Measurements from ENCODE around the gene KLHL12. TPM values are rescaled to one million over a fixed set of nuclear protein-coding genes. Genes with fewer than 3 reads are reported as not detected.
A peak's percentile ranks its signal among the peaks of the same experiment; 100 is the strongest.

Gene KLHL12
- 11.6 TPM for polyA plus RNA-seq (2013, experiment 1 of 2)
- 10.8 TPM for polyA plus RNA-seq (2013, experiment 2 of 2)

DNA sequence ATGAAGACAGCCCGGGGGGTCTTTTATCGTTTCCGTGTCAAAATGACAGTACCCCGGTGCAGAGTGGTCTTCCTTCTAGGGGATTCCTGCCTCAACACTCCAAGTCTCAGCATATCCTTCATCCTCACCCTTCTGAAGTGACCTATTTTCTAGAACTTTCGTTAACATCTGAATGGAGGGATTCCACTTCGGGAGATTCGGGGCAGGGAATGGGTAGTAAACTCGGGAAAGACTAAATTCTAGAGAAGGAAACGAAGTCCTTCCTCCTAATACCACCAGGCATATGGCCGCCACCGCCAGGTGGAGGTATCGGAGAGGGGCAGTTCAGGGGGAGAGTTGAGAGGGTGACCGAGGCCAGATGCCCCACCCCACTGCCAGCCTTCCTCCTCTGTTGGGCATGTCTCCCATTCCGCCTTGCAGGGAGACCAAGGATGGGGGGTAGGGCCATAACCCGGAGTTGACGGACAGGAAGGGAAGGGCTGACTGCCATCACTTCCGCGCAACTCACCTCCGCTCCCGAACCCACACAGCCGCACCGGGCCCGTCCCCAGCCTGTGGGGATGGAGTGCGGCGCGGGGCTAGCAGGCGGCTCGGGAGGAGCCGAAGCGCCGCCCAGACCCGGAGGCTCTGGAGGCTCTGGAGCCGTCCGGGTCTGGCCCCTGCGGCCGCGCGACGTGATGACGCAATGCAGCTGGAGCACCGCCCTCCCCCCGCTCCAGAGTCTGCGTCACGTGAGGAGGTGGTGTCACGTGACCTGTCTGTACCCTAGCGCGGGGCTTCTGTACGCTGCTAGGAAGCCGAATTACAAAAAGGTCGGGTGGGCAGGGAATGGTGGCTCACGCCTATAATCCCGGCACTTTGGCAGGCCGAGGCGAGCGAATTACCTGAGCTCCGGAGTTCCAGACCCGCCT, at the start of gene KLHL12:
Gene KLHL12, minus strand, starts transcription at position 654 of the 911 bp plus-strand sequence. CDS start 2,072 bp downstream, outside the sequence.
- H3K4me1 ChIP-seq (ENCODE audit: control insufficient read depth, insufficient read depth, low read depth, low read length) = no peaks in the 10 kb centered on the region
- peak within 1 kb of the TSS; percentile 94 for H2BK15ac ChIP-seq (ENCODE audit: low read depth, poor library complexity, severe bottlenecking)
- peak; percentile 97 for DNase-seq

DNA sequence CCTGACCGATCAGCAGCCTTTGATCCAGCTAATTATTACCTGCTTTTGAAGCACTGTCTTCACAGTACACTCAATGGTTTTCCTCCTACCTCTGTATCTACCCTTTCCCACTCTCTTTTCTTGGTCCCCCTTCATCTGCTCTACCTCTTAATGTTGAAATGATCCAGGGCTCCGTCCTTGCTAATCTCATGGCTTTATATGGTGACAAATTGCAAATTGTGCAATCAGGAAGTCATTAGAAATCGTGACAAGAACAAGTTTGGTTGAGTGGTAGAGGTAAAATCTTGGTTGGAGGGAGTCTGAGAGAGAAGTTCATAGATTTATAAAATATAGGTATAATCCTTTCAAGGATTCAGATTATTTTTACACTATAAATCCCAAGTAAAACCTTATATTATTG, 49.6 kb upstream of the KLHL12 start:
- no peak overlapping the region for H2BK5ac ChIP-seq (ENCODE audit: low read depth, low read length, poor library complexity, severe bottlenecking)
- H3K9me3 ChIP-seq (ENCODE audit: control insufficient read depth, low read length) = no peaks in the 10 kb centered on the region
- no peaks in the 10 kb centered on the region for H3K36me3 ChIP-seq (ENCODE audit: control insufficient read depth in 1 of 2, insufficient read depth in 2 of 2, low read depth in 1 of 2, low read length in 2 of 2)
- no peak overlapping the region for H3K23ac ChIP-seq (ENCODE audit: low read length in 2 of 2)
- H2BK15ac ChIP-seq (ENCODE audit: low read depth, poor library complexity, severe bottlenecking) = no peak overlapping the region
- no peak overlapping the region for H4K91ac ChIP-seq (ENCODE audit: low read length)
- no peak overlapping the region for H3K14ac ChIP-seq (ENCODE audit: low read length in 2 of 2)
- no peak overlapping the region for H3K4ac ChIP-seq (ENCODE audit: low read depth in 1 of 2, low read length in 2 of 2)
- H3K9ac ChIP-seq (ENCODE audit: low read length) = no peak overlapping the region
- H2AFZ ChIP-seq (ENCODE audit: low read depth, low read length) = no peak overlapping the region
- H3K4me2 ChIP-seq (ENCODE audit: low read length, poor library complexity, severe bottlenecking) = no peak overlapping the region
- no peak overlapping the region for H3K4me3 ChIP-seq (ENCODE audit: insufficient read depth in 1 of 2, low read depth in 1 of 2, low read length in 2 of 2)
- H2BK12ac ChIP-seq (ENCODE audit: low read length in 2 of 2) = no peak overlapping the region
- no peaks in the 10 kb centered on the region for H3K79me1 ChIP-seq (replicated peaks; ENCODE audit: low read length, poor library complexity, severe bottlenecking)
- H3K27ac ChIP-seq (ENCODE audit: low read length, poor library complexity, severe bottlenecking) = no peak overlapping the region
- WGBS = 79% methylated on average over 3 of the region's 3 CpGs
- no peak overlapping the region for H2AK5ac ChIP-seq (ENCODE audit: low read length, severe bottlenecking)
- no peaks in the 10 kb centered on the region for H3K4me1 ChIP-seq (ENCODE audit: control insufficient read depth, insufficient read depth, low read depth, low read length)
- H3K18ac ChIP-seq (ENCODE audit: low read depth in 1 of 2, low read length in 2 of 2) = no peak overlapping the region
- no peak overlapping the region for H4K8ac ChIP-seq (ENCODE audit: low read length)
- DNase-seq = no peak
- H2BK120ac ChIP-seq (ENCODE audit: low read depth, low read length) = no peak overlapping the region
- H3K27me3 ChIP-seq (ENCODE audit: control insufficient read depth in 1 of 2, insufficient read depth in 1 of 2, low read length in 2 of 2) = peaks cover 46 to 57% of the 10 kb centered on the region in 2 experiments

More for the DNA sequence above, at the start of gene KLHL12:
- H3K36me3 ChIP-seq (ENCODE audit: control insufficient read depth in 1 of 2, insufficient read depth in 2 of 2, low read depth in 1 of 2, low read length in 2 of 2) = peaks cover 0 to 23% of the 10 kb centered on the region in 2 experiments
- peak within 1 kb of the TSS in 1 of 2 experiments; percentile 41 for H3K23ac ChIP-seq (ENCODE audit: low read length in 2 of 2)
- no peaks in the 10 kb centered on the region for H3K9me3 ChIP-seq (ENCODE audit: control insufficient read depth, low read length)
- H3K9ac ChIP-seq (ENCODE audit: low read length) = peak within 1 kb of the TSS; percentile 94
- H3K4me3 ChIP-seq (ENCODE audit: insufficient read depth in 1 of 2, low read depth in 1 of 2, low read length in 2 of 2) = peak within 1 kb of the TSS; percentile 91
- peak within 1 kb of the TSS in 1 of 2 experiments; percentile 82 for H3K14ac ChIP-seq (ENCODE audit: low read length in 2 of 2)
- H3K4me2 ChIP-seq (ENCODE audit: low read length, poor library complexity, severe bottlenecking) = peak within 1 kb of the TSS; percentile 83
- peak within 1 kb of the TSS in 1 of 2 experiments; percentile 67 for H2BK12ac ChIP-seq (ENCODE audit: low read length in 2 of 2)
- peak within 1 kb of the TSS; percentile 87 for H4K91ac ChIP-seq (ENCODE audit: low read length)
- peaks cover 8% of the 10 kb centered on the region for H3K79me1 ChIP-seq (replicated peaks; ENCODE audit: low read length, poor library complexity, severe bottlenecking)
- peak within 1 kb of the TSS; percentile 66 for H2BK5ac ChIP-seq (ENCODE audit: low read depth, low read length, poor library complexity, severe bottlenecking)
- H2AFZ ChIP-seq (ENCODE audit: low read depth, low read length) = peak within 1 kb of the TSS; percentile 92
- no peak within 1 kb of the TSS for H2AK5ac ChIP-seq (ENCODE audit: low read length, severe bottlenecking)
- H4K8ac ChIP-seq (ENCODE audit: low read length) = peak within 1 kb of the TSS; percentile 99
- no peaks in the 10 kb centered on the region for H3K27me3 ChIP-seq (ENCODE audit: control insufficient read depth in 1 of 2, insufficient read depth in 1 of 2, low read length in 2 of 2)
- WGBS = 2% methylated on average over 55 of the region's 57 CpGs
- peak within 1 kb of the TSS in 1 of 2 experiments; percentile 60 for H3K4ac ChIP-seq (ENCODE audit: low read depth in 1 of 2, low read length in 2 of 2)
- peak within 1 kb of the TSS; percentile 97 for H3K18ac ChIP-seq (ENCODE audit: low read depth in 1 of 2, low read length in 2 of 2)
- H2BK120ac ChIP-seq (ENCODE audit: low read depth, low read length) = peak within 1 kb of the TSS; percentile 52
- H3K27ac ChIP-seq (ENCODE audit: low read length, poor library complexity, severe bottlenecking) = peak within 1 kb of the TSS; percentile 94

DNA sequence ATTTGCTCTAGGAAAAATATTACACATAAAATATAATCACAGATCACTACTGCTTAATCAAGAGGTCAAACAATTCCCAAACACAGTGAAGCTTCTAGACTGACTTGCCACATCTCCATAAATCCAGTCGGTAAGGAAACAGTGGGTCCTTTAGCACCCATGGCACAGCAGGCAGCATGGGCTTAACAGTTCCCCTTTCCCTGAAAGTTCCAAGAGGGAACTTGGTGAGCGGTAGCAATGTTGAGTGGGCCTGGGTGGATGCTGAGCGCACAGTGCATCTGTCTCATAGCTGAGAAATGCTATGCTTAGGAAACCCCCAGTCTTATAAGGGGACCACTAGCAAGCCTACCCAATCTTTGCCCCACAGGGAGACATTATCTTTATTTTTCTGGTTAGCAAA, 47.8 kb upstream of the KLHL12 start:
- H2AK5ac ChIP-seq (ENCODE audit: low read length, severe bottlenecking) = no peak overlapping the region
- H2AFZ ChIP-seq (ENCODE audit: low read depth, low read length) = no peak overlapping the region
- H3K27ac ChIP-seq (ENCODE audit: low read length, poor library complexity, severe bottlenecking) = no peak overlapping the region
- H3K36me3 ChIP-seq (ENCODE audit: control insufficient read depth in 1 of 2, insufficient read depth in 2 of 2, low read depth in 1 of 2, low read length in 2 of 2) = no peaks in the 10 kb centered on the region
- H3K4ac ChIP-seq (ENCODE audit: low read depth in 1 of 2, low read length in 2 of 2) = no peak overlapping the region
- WGBS = 88% methylated on average over 2 of the region's 3 CpGs
- no peak overlapping the region for H2BK120ac ChIP-seq (ENCODE audit: low read depth, low read length)
- no peak overlapping the region for H3K14ac ChIP-seq (ENCODE audit: low read length in 2 of 2)
- H3K27me3 ChIP-seq (ENCODE audit: control insufficient read depth in 1 of 2, insufficient read depth in 1 of 2, low read length in 2 of 2) = peaks cover 36 to 48% of the 10 kb centered on the region in 2 experiments
- no peak overlapping the region for H3K4me2 ChIP-seq (ENCODE audit: low read length, poor library complexity, severe bottlenecking)
- H3K79me1 ChIP-seq (replicated peaks; ENCODE audit: low read length, poor library complexity, severe bottlenecking) = no peaks in the 10 kb centered on the region
- no peak overlapping the region for H2BK12ac ChIP-seq (ENCODE audit: low read length in 2 of 2)
- no peak overlapping the region for H2BK15ac ChIP-seq (ENCODE audit: low read depth, poor library complexity, severe bottlenecking)
- no peak overlapping the region for H3K4me3 ChIP-seq (ENCODE audit: insufficient read depth in 1 of 2, low read depth in 1 of 2, low read length in 2 of 2)
- H3K9ac ChIP-seq (ENCODE audit: low read length) = no peak overlapping the region
- DNase-seq = no peak
- no peak overlapping the region for H4K91ac ChIP-seq (ENCODE audit: low read length)
- H2BK5ac ChIP-seq (ENCODE audit: low read depth, low read length, poor library complexity, severe bottlenecking) = no peak overlapping the region
- H3K4me1 ChIP-seq (ENCODE audit: control insufficient read depth, insufficient read depth, low read depth, low read length) = no peaks in the 10 kb centered on the region
- no peaks in the 10 kb centered on the region for H3K9me3 ChIP-seq (ENCODE audit: control insufficient read depth, low read length)
- no peak overlapping the region for H3K18ac ChIP-seq (ENCODE audit: low read depth in 1 of 2, low read length in 2 of 2)
- H3K23ac ChIP-seq (ENCODE audit: low read length in 2 of 2) = no peak overlapping the region
- H4K8ac ChIP-seq (ENCODE audit: low read length) = no peak overlapping the region

DNA sequence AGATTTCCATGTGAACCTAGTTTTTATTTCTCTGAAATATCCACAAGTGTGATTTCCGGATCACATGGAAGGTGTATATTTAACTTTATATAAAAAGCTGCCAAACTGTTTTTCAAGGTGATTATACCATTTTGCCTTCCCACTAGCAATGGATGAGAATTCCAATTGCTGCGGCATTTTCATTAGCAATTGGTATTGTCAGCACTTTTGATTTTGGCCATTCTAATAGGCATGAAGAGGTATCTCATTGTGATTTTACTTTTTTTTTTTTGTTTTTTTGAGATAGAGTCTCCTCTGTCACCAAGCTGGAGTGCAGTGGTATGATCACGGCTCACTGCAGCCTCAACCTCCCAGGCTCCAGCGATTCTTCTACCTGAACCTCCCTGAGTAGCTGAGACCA, 45.0 kb upstream of the KLHL12 start:
- H4K91ac ChIP-seq (ENCODE audit: low read length) = no peak overlapping the region
- H2BK12ac ChIP-seq (ENCODE audit: low read length in 2 of 2) = no peak overlapping the region
- no peak overlapping the region for H3K4me2 ChIP-seq (ENCODE audit: low read length, poor library complexity, severe bottlenecking)
- no peak overlapping the region for H3K14ac ChIP-seq (ENCODE audit: low read length in 2 of 2)
- no peak overlapping the region for H3K27ac ChIP-seq (ENCODE audit: low read length, poor library complexity, severe bottlenecking)
- no peak overlapping the region for H4K8ac ChIP-seq (ENCODE audit: low read length)
- no peak overlapping the region for H2BK5ac ChIP-seq (ENCODE audit: low read depth, low read length, poor library complexity, severe bottlenecking)
- no peak overlapping the region for H2BK15ac ChIP-seq (ENCODE audit: low read depth, poor library complexity, severe bottlenecking)
- H2AFZ ChIP-seq (ENCODE audit: low read depth, low read length) = no peak overlapping the region
- H3K4me3 ChIP-seq (ENCODE audit: insufficient read depth in 1 of 2, low read depth in 1 of 2, low read length in 2 of 2) = no peak overlapping the region
- no peak overlapping the region for H2AK5ac ChIP-seq (ENCODE audit: low read length, severe bottlenecking)
- no peak overlapping the region for H3K18ac ChIP-seq (ENCODE audit: low read depth in 1 of 2, low read length in 2 of 2)
- H3K4ac ChIP-seq (ENCODE audit: low read depth in 1 of 2, low read length in 2 of 2) = no peak overlapping the region
- H3K9me3 ChIP-seq (ENCODE audit: control insufficient read depth, low read length) = no peaks in the 10 kb centered on the region
- H3K4me1 ChIP-seq (ENCODE audit: control insufficient read depth, insufficient read depth, low read depth, low read length) = no peaks in the 10 kb centered on the region
- H3K27me3 ChIP-seq (ENCODE audit: control insufficient read depth in 1 of 2, insufficient read depth in 1 of 2, low read length in 2 of 2) = peaks cover 15 to 24% of the 10 kb centered on the region in 2 experiments
- no peaks in the 10 kb centered on the region for H3K36me3 ChIP-seq (ENCODE audit: control insufficient read depth in 1 of 2, insufficient read depth in 2 of 2, low read depth in 1 of 2, low read length in 2 of 2)
- no peak overlapping the region for H3K23ac ChIP-seq (ENCODE audit: low read length in 2 of 2)
- WGBS = 57% methylated on average over 3 of the region's 4 CpGs
- no peak overlapping the region for H2BK120ac ChIP-seq (ENCODE audit: low read depth, low read length)
- no peak overlapping the region for H3K9ac ChIP-seq (ENCODE audit: low read length)
- DNase-seq = no peak
- H3K79me1 ChIP-seq (replicated peaks; ENCODE audit: low read length, poor library complexity, severe bottlenecking) = no peaks in the 10 kb centered on the region

All from mesenchymal stem cell (in vitro differentiated cells and primary cell).